CD4-positive, alpha-beta T cell treated with Interleukin-1 beta for 1 hour (primary cell): ENCODE results near the gene KCNK16.

Source experiments
- DNase-seq, 2 donors: peaks; one replicate each; pipeline ENCODE4 v3.0.0-alpha.2; 2020 to 2022

KCNK16 gene

GRCh38 chr6:39322306-39322850 lies at the start of gene KCNK16:
Gene KCNK16 (minus strand): TSS chr6:39322702. CDS start chr6:39322540, 162 bp downstream.
- DNase-seq = no peak

- no peak for DNase-seq
Observed at GRCh38 chr6:39370390-39370789, 47.9 kb upstream of the KCNK16 start.

- no peak for DNase-seq
Observed at GRCh38 chr6:39369987-39370386, 47.5 kb upstream of the KCNK16 start.

- no peak for DNase-seq
Observed at GRCh38 chr6:39367700-39368099, 45.2 kb upstream of the KCNK16 start.

GRCh38 chr6:39366931-39367618 lies 44.6 kb upstream of the KCNK16 start:
- no peak for DNase-seq

GRCh38 chr6:39365281-39366074 lies 43.0 kb upstream of the KCNK16 start:
- no peak for DNase-seq

- no peak for DNase-seq
Observed at GRCh38 chr6:39363280-39363679, 40.8 kb upstream of the KCNK16 start.

- DNase-seq = no peak
Observed at GRCh38 chr6:39362487-39362865, 40.0 kb upstream of the KCNK16 start.

GRCh38 chr6:39361657-39362486 lies 39.4 kb upstream of the KCNK16 start:
- DNase-seq = peak; percentile 21 to 44

- DNase-seq = no peak
Observed at GRCh38 chr6:39360378-39360777, 37.9 kb upstream of the KCNK16 start.

GRCh38 chr6:39357998-39358686 lies 35.6 kb upstream of the KCNK16 start:
- DNase-seq = no peak

- DNase-seq = no peak
Observed at GRCh38 chr6:39353698-39354315, 31.3 kb upstream of the KCNK16 start.

GRCh38 chr6:39350723-39351505 lies 28.4 kb upstream of the KCNK16 start:
- DNase-seq = no peak

GRCh38 chr6:39348740-39349139 lies 26.2 kb upstream of the KCNK16 start:
- no peak for DNase-seq

GRCh38 chr6:39347906-39348585 lies 25.5 kb upstream of the KCNK16 start:
- DNase-seq = peak; percentile 35 to 39

GRCh38 chr6:39347206-39347605 lies 24.7 kb upstream of the KCNK16 start:
- no peak for DNase-seq

- DNase-seq = no peak
Observed at GRCh38 chr6:39344821-39345280, 22.3 kb upstream of the KCNK16 start.

- no peak for DNase-seq
Observed at GRCh38 chr6:39343396-39343870, 20.9 kb upstream of the KCNK16 start.

- DNase-seq = peak in 1 of 2 donors; percentile 20
Observed at GRCh38 chr6:39342692-39343395, 20.3 kb upstream of the KCNK16 start.

- no peak for DNase-seq
Observed at GRCh38 chr6:39341937-39342336, 19.4 kb upstream of the KCNK16 start.
